Astrocyte (in vitro differentiated cells and primary cell): ENCODE results near the gene NCAPH2. TPM values are rescaled to one million over a fixed set of nuclear protein-coding genes. Genes with fewer than 3 reads are reported as not detected.

Experiments
- DNase-seq: peaks from one replicate; pipeline ENCODE4 v3.0.0-alpha.2; 2010; ENCODE audit warnings: low read depth
- FAIRE-seq: peaks from 2 replicates; lab custom pipeline; 2011; peaks lifted over from hg19 to GRCh38; lab: Jason Lieb, UNC
- H2AFZ ChIP-seq: 2 replicates; pipeline ENCODE4 v1.6.0; 2012; ENCODE audit warnings: low read depth, low read length, inconsistent platforms
- H3K27ac ChIP-seq: 2 replicates; pipeline ENCODE4 v1.5.1; 2011; ENCODE audit warnings: low read depth, low read length, inconsistent platforms
- H3K27me3 ChIP-seq: 2 replicates; pipeline ENCODE4 v1.6.0; 2011; ENCODE audit warnings: low read length, inconsistent platforms; ENCODE audit not compliant: insufficient read depth
- H3K36me3 ChIP-seq: 2 replicates; pipeline ENCODE4 v1.5.1; 2011; ENCODE audit warnings: low read length, inconsistent platforms; ENCODE audit not compliant: insufficient read depth
- H3K4me1 ChIP-seq: 2 replicates; pipeline ENCODE4 v1.5.1; 2011; ENCODE audit warnings: low read length, inconsistent platforms; ENCODE audit not compliant: insufficient read depth
- H3K4me2 ChIP-seq: 2 replicates; pipeline ENCODE4 v1.6.0; 2012; ENCODE audit warnings: low read length, inconsistent platforms
- H3K4me3 ChIP-seq: 2 replicates; pipeline ENCODE4 v1.5.1; 2011; ENCODE audit warnings: low read depth, mild to moderate bottlenecking, low read length, inconsistent platforms; ENCODE audit not compliant: insufficient read depth
- H3K79me2 ChIP-seq: 2 replicates; pipeline ENCODE4 v1.6.0; 2012; ENCODE audit warnings: mild to moderate bottlenecking, low read length, inconsistent platforms; ENCODE audit not compliant: insufficient read depth
- H3K9ac ChIP-seq: 2 replicates; pipeline ENCODE4 v1.6.0; 2012; ENCODE audit warnings: mild to moderate bottlenecking, low read length, inconsistent platforms
- H3K9me3 ChIP-seq: 2 replicates; pipeline ENCODE4 v1.5.1; 2012; ENCODE audit warnings: low read depth, mild to moderate bottlenecking, low read length, inconsistent platforms; ENCODE audit not compliant: insufficient read depth
- H4K20me1 ChIP-seq: 2 replicates; pipeline ENCODE4 v1.6.0; 2012; ENCODE audit warnings: low read length, inconsistent platforms; ENCODE audit not compliant: insufficient read depth
- H3K27ac Mint-ChIP-seq: one replicate; pipeline ENCODE4 v1.8.0; 2021; ENCODE audit warnings: mild to moderate bottlenecking, mixed read lengths; ENCODE audit not compliant: unreplicated experiment
- H3K27me3 Mint-ChIP-seq: one replicate; pipeline ENCODE4 v1.8.0; 2021; ENCODE audit warnings: low read depth, mixed read lengths; ENCODE audit not compliant: unreplicated experiment
- H3K36me3 Mint-ChIP-seq: one replicate; pipeline ENCODE4 v1.8.0; 2021; ENCODE audit warnings: low read depth, mixed read lengths; ENCODE audit not compliant: unreplicated experiment
- H3K4me1 Mint-ChIP-seq: one replicate; pipeline ENCODE4 v1.8.0; 2021; ENCODE audit warnings: low read depth, mixed read lengths; ENCODE audit not compliant: unreplicated experiment
- H3K4me3 Mint-ChIP-seq: one replicate; pipeline ENCODE4 v1.8.0; 2021; ENCODE audit warnings: mild to moderate bottlenecking, moderate library complexity, mixed read lengths; ENCODE audit not compliant: unreplicated experiment
- H3K9me3 Mint-ChIP-seq: one replicate; pipeline ENCODE4 v1.8.0; 2021; ENCODE audit warnings: mild to moderate bottlenecking, mixed read lengths; ENCODE audit not compliant: unreplicated experiment
- CTCF ChIP-seq: IDR thresholded peaks from 2 replicates; pipeline ENCODE4 v1.5.1; 2011; ENCODE audit warnings: low read depth, mild to moderate bottlenecking, inconsistent platforms, low read length, moderate library complexity; ENCODE audit not compliant: insufficient read depth
- EZH2 ChIP-seq: IDR thresholded peaks from 2 replicates; pipeline ENCODE4 v1.6.1; 2012; ENCODE audit warnings: mild to moderate bottlenecking, low read length, inconsistent platforms; ENCODE audit not compliant: insufficient read depth
- total RNA-seq: library from RNA; stranded (reverse); gene quantifications from 2 replicates; pipeline ENCODE4 v1.2.1, GENCODE V29; 2021

NCAPH2 gene
- total RNA-seq, 1 donor from 2014 or later, result 25.6 TPM

- Mint-ChIP-seq H3K27ac (no peak overlapping the region), H3K27me3 (peaks cover 7% of the 10 kb centered on the region), H3K36me3 (peaks cover 5% of the 10 kb centered on the region), H3K4me3 (no peak overlapping the region), H3K4me1 (peaks cover 6% of the 10 kb centered on the region), H3K9me3 (no peaks in the 10 kb centered on the region)
- H3K9me3 ChIP-seq, result no peaks in the 10 kb centered on the region
- H3K4me2 ChIP-seq, result no peak overlapping the region
- FAIRE-seq (no peak), DNase-seq (no peak)
- H4K20me1 ChIP-seq, result no peaks in the 10 kb centered on the region
- peaks cover 7% of the 10 kb centered on the region for H3K4me1 ChIP-seq
- no peaks in the 10 kb centered on the region for H3K27me3 ChIP-seq
- H3K9ac ChIP-seq, result no peak overlapping the region
- no peak for TF ChIP-seq CTCF
- TF ChIP-seq EZH2, result no peak
- no peak overlapping the region for H3K4me3 ChIP-seq
- no peaks in the 10 kb centered on the region for H3K36me3 ChIP-seq
- no peaks in the 10 kb centered on the region for H3K79me2 ChIP-seq
- H2AFZ ChIP-seq, result no peak overlapping the region
- H3K27ac ChIP-seq, result no peak overlapping the region
Measured at GRCh38 chr22:50488006-50488677, 19.9 kb upstream of the NCAPH2 start.

- DNase-seq (no peak), FAIRE-seq (no peak)
- Mint-ChIP-seq H3K9me3 (no peaks in the 10 kb centered on the region), H3K27ac (no peak overlapping the region), H3K4me1 (peaks cover 6% of the 10 kb centered on the region), H3K27me3 (peaks cover 7% of the 10 kb centered on the region), H3K36me3 (peaks cover 5% of the 10 kb centered on the region), H3K4me3 (no peak overlapping the region)
- H2AFZ ChIP-seq, result no peak overlapping the region
- H4K20me1 ChIP-seq, result no peaks in the 10 kb centered on the region
- H3K4me1 ChIP-seq, result peaks cover 7% of the 10 kb centered on the region
- no peak overlapping the region for H3K9ac ChIP-seq
- no peak overlapping the region for H3K27ac ChIP-seq
- H3K27me3 ChIP-seq, result no peaks in the 10 kb centered on the region
- H3K79me2 ChIP-seq, result no peaks in the 10 kb centered on the region
- H3K9me3 ChIP-seq, result no peaks in the 10 kb centered on the region
- H3K4me3 ChIP-seq, result no peak overlapping the region
- H3K4me2 ChIP-seq, result no peak overlapping the region
- no peak for TF ChIP-seq EZH2
- TF ChIP-seq CTCF, result no peak
- no peaks in the 10 kb centered on the region for H3K36me3 ChIP-seq
Measured at GRCh38 chr22:50488886-50489285, 19.1 kb upstream of the NCAPH2 start.
